NOMO-1 treated with DMSO at 0.1 percent for 48 hours (cell line): ENCODE results near the gene TMEM259.

ENCODE experiments used
- DNase-seq: peaks from one replicate; lab custom pipeline; 2025; ENCODE audit not compliant: unreplicated experiment; lab: John Stamatoyannopoulos, UW

The TMEM259 gene

GRCh38 chr19:1004803-1005664 lies 15.9 kb downstream of the TMEM259 start:
- DNase-seq: no peak

- DNase-seq: no peak
These were observed 16.6 kb downstream of the TMEM259 start for GRCh38 chr19:1004204-1004802.

GRCh38 chr19:1003283-1003682 lies 17.6 kb downstream of the TMEM259 start:
- DNase-seq: no peak

GRCh38 chr19:1002600-1002999 lies 18.3 kb downstream of the TMEM259 start:
- DNase-seq: no peak

GRCh38 chr19:1001538-1002166 lies 19.3 kb downstream of the TMEM259 start:
- DNase-seq: peak; percentile 32

- DNase-seq: no peak
These were observed 20.1 kb downstream of the TMEM259 start for GRCh38 chr19:1000591-1001537.

GRCh38 chr19:1000095-1000494 lies 20.8 kb downstream of the TMEM259 start, which contains the start of gene GRIN3B:
Gene GRIN3B, plus strand, starts transcription at chr19:1000419. Its CDS starts 19 bp downstream, at chr19:1000438.
- peak; percentile 55 for DNase-seq

GRCh38 chr19:999379-999719 lies 21.6 kb downstream of the TMEM259 start:
- DNase-seq: no peak

GRCh38 chr19:998064-998463 lies 22.9 kb downstream of the TMEM259 start:
- no peak for DNase-seq

- no peak for DNase-seq
These were observed 24.7 kb downstream of the TMEM259 start for GRCh38 chr19:996051-996838.

GRCh38 chr19:995051-995827 lies 25.7 kb downstream of the TMEM259 start:
- DNase-seq: no peak

GRCh38 chr19:994516-994915 lies 26.4 kb downstream of the TMEM259 start:
- DNase-seq: no peak

- no peak for DNase-seq
These were observed 27.0 kb downstream of the TMEM259 start for GRCh38 chr19:993831-994393.

GRCh38 chr19:993361-993830 lies 27.5 kb downstream of the TMEM259 start:
- no peak for DNase-seq

GRCh38 chr19:992670-993055 lies 28.3 kb downstream of the TMEM259 start:
- DNase-seq: no peak

GRCh38 chr19:991932-992669 lies 28.8 kb downstream of the TMEM259 start:
- DNase-seq: no peak

GRCh38 chr19:991174-991931 lies 29.6 kb downstream of the TMEM259 start:
- DNase-seq: no peak

GRCh38 chr19:990746-991145 lies 30.2 kb downstream of the TMEM259 start:
- no peak for DNase-seq
